ENCODE results near the gene RPL13A.

Gene RPL13A

GRCh38 chr19:49499030-49499670, 11.7 kb downstream of the RPL13A start:
- Histone ChIP-seq H3K4me1 (ENCODE audit: control insufficient read depth in 5 of 5, insufficient read depth in 5 of 5, low read length in 5 of 5) (peaks cover 16 to 61% (median 53%) of the 10 kb centered on the region in 5 donors), H3K36me3 (ENCODE audit: control insufficient read depth in 5 of 5, insufficient read depth in 5 of 5, low read length in 5 of 5) (peaks cover 2 to 30% (median 29%) of the 10 kb centered on the region in 5 donors), H3K9ac (ENCODE audit: low read length in 5 of 5) (peak overlapping the region in 2 of 5 donors; percentile 75 to 92), H3K9me3 (ENCODE audit: control insufficient read depth in 5 of 5, low read length in 5 of 5) (no peaks in the 10 kb centered on the region), H3K27me3 (ENCODE audit: control insufficient read depth in 5 of 5, insufficient read depth in 4 of 5, low read length in 5 of 5) (no peaks in the 10 kb centered on the region), H3K4me3 (ENCODE audit: low read depth in 1 of 5, low read length in 5 of 5) (peak overlapping the region in 4 of 5 donors; percentile 2 to 71 (median 63)), H3K27ac (ENCODE audit: low read depth, low read length) (peak overlapping the region; percentile 72)

- peaks cover 2 to 22% (median 20%) of the 10 kb centered on the region in 5 donors for H3K36me3 ChIP-seq (ENCODE audit: control insufficient read depth in 5 of 5, insufficient read depth in 5 of 5, low read length in 5 of 5)
- no peak overlapping the region for H3K4me3 ChIP-seq (ENCODE audit: low read depth in 1 of 5, low read length in 5 of 5)
- H3K27ac ChIP-seq (ENCODE audit: low read depth, low read length) = peak overlapping the region; percentile 9
- H3K4me1 ChIP-seq (ENCODE audit: control insufficient read depth in 5 of 5, insufficient read depth in 5 of 5, low read length in 5 of 5) = peaks cover 6 to 49% (median 42%) of the 10 kb centered on the region in 5 donors
- H3K9me3 ChIP-seq (ENCODE audit: control insufficient read depth in 5 of 5, low read length in 5 of 5) = no peaks in the 10 kb centered on the region
- no peaks in the 10 kb centered on the region for H3K27me3 ChIP-seq (ENCODE audit: control insufficient read depth in 5 of 5, insufficient read depth in 4 of 5, low read length in 5 of 5)
- peak overlapping the region in 1 of 5 donors; percentile 49 for H3K9ac ChIP-seq (ENCODE audit: low read length in 5 of 5)
Measured at GRCh38 chr19:49502866-49503581, 15.6 kb downstream of the RPL13A start.

- Histone ChIP-seq H3K27me3 (ENCODE audit: control insufficient read depth in 5 of 5, insufficient read depth in 4 of 5, low read length in 5 of 5) (no peaks in the 10 kb centered on the region), H3K36me3 (ENCODE audit: control insufficient read depth in 5 of 5, insufficient read depth in 5 of 5, low read length in 5 of 5) (peaks cover 0 to 17% (median 15%) of the 10 kb centered on the region in 5 donors), H3K9ac (ENCODE audit: low read length in 5 of 5) (peak overlapping the region in 1 of 5 donors; percentile 49), H3K4me1 (ENCODE audit: control insufficient read depth in 5 of 5, insufficient read depth in 5 of 5, low read length in 5 of 5) (peaks cover 4 to 44% (median 37%) of the 10 kb centered on the region in 5 donors), H3K4me3 (ENCODE audit: low read depth in 1 of 5, low read length in 5 of 5) (no peak overlapping the region), H3K9me3 (ENCODE audit: control insufficient read depth in 5 of 5, low read length in 5 of 5) (no peaks in the 10 kb centered on the region), H3K27ac (ENCODE audit: low read depth, low read length) (peak overlapping the region; percentile 9)
Measured at GRCh38 chr19:49503582-49503962, 16.2 kb downstream of the RPL13A start.

DNA sequence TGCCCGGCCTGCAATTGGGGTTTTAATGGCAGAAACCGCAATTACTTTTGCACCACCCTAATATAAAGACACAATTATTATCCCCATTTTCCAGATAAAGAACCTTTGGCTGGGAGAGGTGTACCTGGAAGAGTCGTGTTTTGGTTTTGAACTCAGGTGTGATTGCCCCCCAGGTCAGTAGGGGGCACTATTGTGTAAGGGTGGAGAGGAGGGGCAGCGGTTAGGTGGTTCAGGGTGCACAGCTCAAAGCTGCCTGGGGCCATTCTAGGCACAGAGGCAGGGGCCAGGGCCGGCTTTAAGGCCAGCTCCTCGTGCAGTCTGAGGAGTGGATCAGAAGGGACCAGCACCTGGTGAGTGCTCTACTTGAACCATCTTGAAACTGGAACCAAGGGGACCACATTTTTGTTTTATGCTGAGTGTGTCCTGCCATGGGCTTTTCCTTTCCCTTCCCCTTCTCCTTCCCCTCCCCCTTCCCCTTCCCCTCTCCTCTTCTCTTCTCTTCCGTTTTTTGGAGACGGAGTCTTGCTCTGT, 19.2 kb downstream of the RPL13A start:
- Histone ChIP-seq H3K36me3 (ENCODE audit: control insufficient read depth in 5 of 5, insufficient read depth in 5 of 5, low read length in 5 of 5) (no peaks in the 10 kb centered on the region), H3K9ac (ENCODE audit: low read length in 5 of 5) (no peak overlapping the region), H3K27me3 (ENCODE audit: control insufficient read depth in 5 of 5, insufficient read depth in 4 of 5, low read length in 5 of 5) (no peaks in the 10 kb centered on the region), H3K27ac (ENCODE audit: low read depth, low read length) (no peak overlapping the region), H3K4me3 (ENCODE audit: low read depth in 1 of 5, low read length in 5 of 5) (no peak overlapping the region), H3K4me1 (ENCODE audit: control insufficient read depth in 5 of 5, insufficient read depth in 5 of 5, low read length in 5 of 5) (peaks cover 0 to 29% (median 21%) of the 10 kb centered on the region in 5 donors), H3K9me3 (ENCODE audit: control insufficient read depth in 5 of 5, low read length in 5 of 5) (no peaks in the 10 kb centered on the region)

- H3K27me3 ChIP-seq (ENCODE audit: control insufficient read depth in 5 of 5, insufficient read depth in 4 of 5, low read length in 5 of 5) = no peaks in the 10 kb centered on the region
- H3K9ac ChIP-seq (ENCODE audit: low read length in 5 of 5) = no peak overlapping the region
- H3K4me1 ChIP-seq (ENCODE audit: control insufficient read depth in 5 of 5, insufficient read depth in 5 of 5, low read length in 5 of 5) = peaks cover 0 to 36% (median 26%) of the 10 kb centered on the region in 5 donors
- no peaks in the 10 kb centered on the region for H3K9me3 ChIP-seq (ENCODE audit: control insufficient read depth in 5 of 5, low read length in 5 of 5)
- no peak overlapping the region for H3K4me3 ChIP-seq (ENCODE audit: low read depth in 1 of 5, low read length in 5 of 5)
- H3K27ac ChIP-seq (ENCODE audit: low read depth, low read length) = no peak overlapping the region
- H3K36me3 ChIP-seq (ENCODE audit: control insufficient read depth in 5 of 5, insufficient read depth in 5 of 5, low read length in 5 of 5) = no peaks in the 10 kb centered on the region
Measured at GRCh38 chr19:49507803-49508494, 20.5 kb downstream of the RPL13A start.

- H3K9ac ChIP-seq (ENCODE audit: low read length in 5 of 5) = peak overlapping the region in 4 of 5 donors; percentile 69 to 82 (median 76)
- no peaks in the 10 kb centered on the region for H3K27me3 ChIP-seq (ENCODE audit: control insufficient read depth in 5 of 5, insufficient read depth in 4 of 5, low read length in 5 of 5)
- peak overlapping the region; percentile 90 for H3K27ac ChIP-seq (ENCODE audit: low read depth, low read length)
- H3K4me3 ChIP-seq (ENCODE audit: low read depth in 1 of 5, low read length in 5 of 5) = peak overlapping the region; percentile 53 to 79 (median 69)
- peaks cover 2 to 63% (median 58%) of the 10 kb centered on the region in 5 donors for H3K4me1 ChIP-seq (ENCODE audit: control insufficient read depth in 5 of 5, insufficient read depth in 5 of 5, low read length in 5 of 5)
- peaks cover 0 to 3% (median 0%) of the 10 kb centered on the region in 5 donors for H3K36me3 ChIP-seq (ENCODE audit: control insufficient read depth in 5 of 5, insufficient read depth in 5 of 5, low read length in 5 of 5)
- no peaks in the 10 kb centered on the region for H3K9me3 ChIP-seq (ENCODE audit: control insufficient read depth in 5 of 5, low read length in 5 of 5)
Measured at GRCh38 chr19:49512970-49513745, 25.8 kb downstream of the RPL13A start.

DNA sequence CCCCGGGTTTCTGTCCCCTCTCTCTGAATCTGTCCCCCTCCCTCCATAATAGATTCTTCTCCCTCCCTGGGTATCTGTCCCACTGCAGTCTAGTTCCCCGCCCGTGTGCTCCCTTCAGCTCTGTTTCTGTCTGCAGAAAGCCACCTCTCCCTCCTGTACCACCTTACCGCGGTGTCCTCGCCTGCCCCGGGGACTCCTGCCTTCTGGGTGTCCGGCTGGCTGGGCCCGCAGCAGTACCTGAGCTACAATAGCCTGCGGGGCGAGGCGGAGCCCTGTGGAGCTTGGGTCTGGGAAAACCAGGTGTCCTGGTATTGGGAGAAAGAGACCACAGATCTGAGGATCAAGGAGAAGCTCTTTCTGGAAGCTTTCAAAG, 26.3 kb downstream of the RPL13A start:
- H3K27ac ChIP-seq (ENCODE audit: low read depth, low read length) = peak overlapping the region; percentile 90
- H3K4me3 ChIP-seq (ENCODE audit: low read depth in 1 of 5, low read length in 5 of 5) = peak overlapping the region; percentile 53 to 79 (median 69)
- no peaks in the 10 kb centered on the region for H3K27me3 ChIP-seq (ENCODE audit: control insufficient read depth in 5 of 5, insufficient read depth in 4 of 5, low read length in 5 of 5)
- peaks cover 2 to 63% (median 58%) of the 10 kb centered on the region in 5 donors for H3K4me1 ChIP-seq (ENCODE audit: control insufficient read depth in 5 of 5, insufficient read depth in 5 of 5, low read length in 5 of 5)
- peaks cover 0 to 3% (median 0%) of the 10 kb centered on the region in 5 donors for H3K36me3 ChIP-seq (ENCODE audit: control insufficient read depth in 5 of 5, insufficient read depth in 5 of 5, low read length in 5 of 5)
- no peaks in the 10 kb centered on the region for H3K9me3 ChIP-seq (ENCODE audit: control insufficient read depth in 5 of 5, low read length in 5 of 5)
- H3K9ac ChIP-seq (ENCODE audit: low read length in 5 of 5) = peak overlapping the region in 4 of 5 donors; percentile 16 to 82 (median 72)

DNA sequence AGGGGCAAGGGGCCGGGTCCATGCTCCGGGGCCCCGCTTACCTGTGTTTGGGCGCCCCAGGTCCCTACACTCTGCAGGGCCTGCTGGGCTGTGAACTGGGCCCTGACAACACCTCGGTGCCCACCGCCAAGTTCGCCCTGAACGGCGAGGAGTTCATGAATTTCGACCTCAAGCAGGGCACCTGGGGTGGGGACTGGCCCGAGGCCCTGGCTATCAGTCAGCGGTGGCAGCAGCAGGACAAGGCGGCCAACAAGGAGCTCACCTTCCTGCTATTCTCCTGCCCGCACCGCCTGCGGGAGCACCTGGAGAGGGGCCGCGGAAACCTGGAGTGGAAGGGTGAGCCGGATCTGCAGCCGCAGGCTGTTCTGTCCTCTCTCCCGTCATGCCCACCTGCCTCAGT, 26.7 kb downstream of the RPL13A start:
- Histone ChIP-seq H3K4me1 (ENCODE audit: control insufficient read depth in 5 of 5, insufficient read depth in 5 of 5, low read length in 5 of 5) (peaks cover 2 to 61% (median 58%) of the 10 kb centered on the region in 5 donors), H3K36me3 (ENCODE audit: control insufficient read depth in 5 of 5, insufficient read depth in 5 of 5, low read length in 5 of 5) (peaks cover 0 to 3% (median 0%) of the 10 kb centered on the region in 5 donors), H3K9me3 (ENCODE audit: control insufficient read depth in 5 of 5, low read length in 5 of 5) (no peaks in the 10 kb centered on the region), H3K4me3 (ENCODE audit: low read depth in 1 of 5, low read length in 5 of 5) (peak overlapping the region in 4 of 5 donors; percentile 62 to 79 (median 70)), H3K27me3 (ENCODE audit: control insufficient read depth in 5 of 5, insufficient read depth in 4 of 5, low read length in 5 of 5) (no peaks in the 10 kb centered on the region), H3K9ac (ENCODE audit: low read length in 5 of 5) (peak overlapping the region in 4 of 5 donors; percentile 16 to 75 (median 62)), H3K27ac (ENCODE audit: low read depth, low read length) (peak overlapping the region; percentile 90)

GRCh38 chr19:49515767-49516166, 28.4 kb downstream of the RPL13A start:
- peak overlapping the region; percentile 63 for H3K27ac ChIP-seq (ENCODE audit: low read depth, low read length)
- no peaks in the 10 kb centered on the region for H3K9me3 ChIP-seq (ENCODE audit: control insufficient read depth in 5 of 5, low read length in 5 of 5)
- H3K36me3 ChIP-seq (ENCODE audit: control insufficient read depth in 5 of 5, insufficient read depth in 5 of 5, low read length in 5 of 5) = peaks cover 0 to 8% (median 4%) of the 10 kb centered on the region in 5 donors
- H3K4me1 ChIP-seq (ENCODE audit: control insufficient read depth in 5 of 5, insufficient read depth in 5 of 5, low read length in 5 of 5) = peaks cover 5 to 70% (median 62%) of the 10 kb centered on the region in 5 donors
- peak overlapping the region in 4 of 5 donors; percentile 7 to 79 (median 48) for H3K4me3 ChIP-seq (ENCODE audit: low read depth in 1 of 5, low read length in 5 of 5)
- H3K27me3 ChIP-seq (ENCODE audit: control insufficient read depth in 5 of 5, insufficient read depth in 4 of 5, low read length in 5 of 5) = no peaks in the 10 kb centered on the region
- H3K9ac ChIP-seq (ENCODE audit: low read length in 5 of 5) = peak overlapping the region in 2 of 5 donors; percentile 3 to 30

Measured in subcutaneous abdominal adipose tissue (tissue), 5 donors.